Measurements from ENCODE around the gene ADIPOQ. TPM values are rescaled to one million over a fixed set of nuclear protein-coding genes. Genes with fewer than 3 reads are reported as not detected.

The ADIPOQ gene
- total RNA-seq, 2 experiments from 2014 or later = not detected

DNA sequence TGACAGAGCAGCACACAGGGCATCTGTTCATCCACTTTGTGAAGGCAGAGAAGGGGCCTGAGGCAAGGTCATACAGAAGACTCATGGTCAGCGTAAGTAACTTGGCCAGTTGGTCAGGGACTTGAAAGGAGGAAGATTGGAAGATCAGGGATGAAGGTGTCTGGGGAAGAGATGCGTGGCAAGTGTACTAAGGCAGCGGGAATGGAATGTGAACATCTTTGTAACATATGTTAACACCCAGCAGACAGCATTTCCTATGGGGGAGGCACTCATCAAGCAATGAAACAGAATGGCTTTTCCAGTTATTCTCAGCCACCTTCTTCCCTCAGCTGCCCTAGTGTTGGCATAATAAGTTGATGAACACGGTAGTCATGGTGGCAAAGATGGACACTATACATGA is 28.4 kb upstream of the ADIPOQ start:
- no peaks in the 10 kb centered on the region for H3K4me1 Mint-ChIP-seq (ENCODE audit: low read depth)
- Histone ChIP-seq H3K4me1 (ENCODE audit: insufficient read depth, low read length) (no peaks in the 10 kb centered on the region), H3K36me3 (ENCODE audit: insufficient read depth, low read length) (no peaks in the 10 kb centered on the region), H3K27ac (ENCODE audit: low read depth in 1 of 2, low read length in 2 of 2) (no peak overlapping the region), H3K9me3 (ENCODE audit: control insufficient read depth in 1 of 2, insufficient read depth in 1 of 2, low read length in 2 of 2) (no peaks in the 10 kb centered on the region), H3K27me3 (ENCODE audit: control insufficient read depth in 1 of 2, insufficient read depth in 2 of 2, low read length in 2 of 2) (no peaks in the 10 kb centered on the region), H3K4me3 (ENCODE audit: low read length) (no peak overlapping the region)
- no peak for ATAC-seq (ENCODE audit: poor library complexity)
- ChIA-PET POLR2A (interaction anchor here (0.7 kb wide), 1 partner anchor 31 kb away, joined by 3 read pairs; the partner anchor contains the start of gene EIF4A2), CTCF (no interaction called here)
- no peak for DNase-seq
- no peak overlapping the region for H3K4me3 Mint-ChIP-seq
- TF ChIP-seq, protein P1, sequence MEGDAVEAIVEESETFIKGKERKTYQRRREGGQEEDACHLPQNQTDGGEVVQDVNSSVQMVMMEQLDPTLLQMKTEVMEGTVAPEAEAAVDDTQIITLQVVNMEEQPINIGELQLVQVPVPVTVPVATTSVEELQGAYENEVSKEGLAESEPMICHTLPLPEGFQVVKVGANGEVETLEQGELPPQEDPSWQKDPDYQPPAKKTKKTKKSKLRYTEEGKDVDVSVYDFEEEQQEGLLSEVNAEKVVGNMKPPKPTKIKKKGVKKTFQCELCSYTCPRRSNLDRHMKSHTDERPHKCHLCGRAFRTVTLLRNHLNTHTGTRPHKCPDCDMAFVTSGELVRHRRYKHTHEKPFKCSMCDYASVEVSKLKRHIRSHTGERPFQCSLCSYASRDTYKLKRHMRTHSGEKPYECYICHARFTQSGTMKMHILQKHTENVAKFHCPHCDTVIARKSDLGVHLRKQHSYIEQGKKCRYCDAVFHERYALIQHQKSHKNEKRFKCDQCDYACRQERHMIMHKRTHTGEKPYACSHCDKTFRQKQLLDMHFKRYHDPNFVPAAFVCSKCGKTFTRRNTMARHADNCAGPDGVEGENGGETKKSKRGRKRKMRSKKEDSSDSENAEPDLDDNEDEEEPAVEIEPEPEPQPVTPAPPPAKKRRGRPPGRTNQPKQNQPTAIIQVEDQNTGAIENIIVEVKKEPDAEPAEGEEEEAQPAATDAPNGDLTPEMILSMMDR (IDR thresholded peaks at IDR 0.05) = no peak
- H3K27ac Mint-ChIP-seq = no peak overlapping the region
- intact Hi-C loops (cut with DNase I, micrococcal nuclease) = loop anchor here in 1 of 2 experiments (5.0 kb wide), 1 partner anchor 552 kb away; no protein-coding TSS in a partner anchor
- H3K9me3 Mint-ChIP-seq = no peaks in the 10 kb centered on the region
- no peaks in the 10 kb centered on the region for H3K36me3 Mint-ChIP-seq (ENCODE audit: low read depth)
- peaks cover 9% of the 10 kb centered on the region for H3K27me3 Mint-ChIP-seq

DNA sequence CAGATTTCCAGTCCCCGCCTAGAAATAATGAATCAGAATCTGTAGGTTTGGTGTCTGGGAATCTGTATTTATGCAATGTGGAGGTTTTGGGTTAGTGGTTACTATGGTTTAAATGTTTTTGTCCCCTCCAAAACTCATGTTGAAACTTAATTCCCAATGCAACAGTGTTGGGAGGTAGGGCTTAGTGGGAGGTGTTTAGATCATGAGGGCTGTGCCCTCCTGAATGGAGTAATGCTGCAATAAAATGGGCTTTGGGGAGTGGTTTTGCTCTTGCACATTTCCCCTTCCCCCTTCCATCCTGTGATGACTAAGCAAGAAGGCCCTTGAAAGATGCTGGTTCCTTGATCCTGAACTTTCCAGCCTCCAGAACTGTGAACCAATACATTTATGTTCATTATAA is 27.1 kb upstream of the ADIPOQ start:
- intact Hi-C loops (cut with DNase I, micrococcal nuclease) = no loop called here
- H3K4me3 Mint-ChIP-seq = no peak overlapping the region
- Histone ChIP-seq H3K4me3 (ENCODE audit: low read length) (no peak overlapping the region), H3K27ac (ENCODE audit: low read depth in 1 of 2, low read length in 2 of 2) (no peak overlapping the region), H3K27me3 (ENCODE audit: control insufficient read depth in 1 of 2, insufficient read depth in 2 of 2, low read length in 2 of 2) (no peaks in the 10 kb centered on the region), H3K9me3 (ENCODE audit: control insufficient read depth in 1 of 2, insufficient read depth in 1 of 2, low read length in 2 of 2) (no peaks in the 10 kb centered on the region), H3K36me3 (ENCODE audit: insufficient read depth, low read length) (no peaks in the 10 kb centered on the region), H3K4me1 (ENCODE audit: insufficient read depth, low read length) (no peaks in the 10 kb centered on the region)
- no peaks in the 10 kb centered on the region for H3K9me3 Mint-ChIP-seq
- H3K27me3 Mint-ChIP-seq = peaks cover 9% of the 10 kb centered on the region
- ChIA-PET POLR2A (no interaction called here), CTCF (no interaction called here)
- no peaks in the 10 kb centered on the region for H3K36me3 Mint-ChIP-seq (ENCODE audit: low read depth)
- DNase-seq = no peak
- no peaks in the 10 kb centered on the region for H3K4me1 Mint-ChIP-seq (ENCODE audit: low read depth)
- TF ChIP-seq, protein P1 (IDR thresholded peaks at IDR 0.05) = no peak
- H3K27ac Mint-ChIP-seq = no peak overlapping the region
- ATAC-seq (ENCODE audit: poor library complexity) = no peak

DNA sequence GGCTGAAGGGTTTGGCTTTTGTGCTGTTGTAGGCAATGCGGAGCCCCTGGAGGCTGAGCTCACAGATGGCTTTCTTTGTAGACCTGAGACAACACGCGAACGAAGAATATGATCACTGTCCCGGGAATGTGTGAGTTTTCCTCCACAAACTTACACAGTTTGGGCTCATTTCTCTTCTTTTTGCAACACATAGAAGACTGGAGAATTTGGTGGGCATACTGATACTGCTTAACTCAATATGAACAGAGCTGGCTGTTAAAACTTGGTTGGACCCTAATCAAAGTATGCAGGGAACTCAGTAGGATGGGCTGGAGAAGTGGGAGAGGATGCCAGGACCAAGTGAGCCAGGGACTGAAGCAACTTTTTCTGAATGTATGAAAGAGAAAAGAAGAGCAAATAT is 24.0 kb upstream of the ADIPOQ start:
- DNase-seq (no peak), ATAC-seq (ENCODE audit: poor library complexity) (no peak)
- no peak overlapping the region for H3K27ac Mint-ChIP-seq
- H3K9me3 ChIP-seq (ENCODE audit: control insufficient read depth in 1 of 2, insufficient read depth in 1 of 2, low read length in 2 of 2) = no peaks in the 10 kb centered on the region
- H3K4me1 Mint-ChIP-seq (ENCODE audit: low read depth) = no peaks in the 10 kb centered on the region
- intact Hi-C loops (cut with DNase I, micrococcal nuclease) = no loop called here
- H3K36me3 Mint-ChIP-seq (ENCODE audit: low read depth) = no peaks in the 10 kb centered on the region
- H3K4me3 ChIP-seq (ENCODE audit: low read length) = no peak overlapping the region
- CTCF ChIA-PET = interaction anchor here (2.0 kb wide), 1 partner anchor 201 kb away, joined by 5 read pairs; no protein-coding TSS in a partner anchor
- H3K4me1 ChIP-seq (ENCODE audit: insufficient read depth, low read length) = no peaks in the 10 kb centered on the region
- H3K27ac ChIP-seq (ENCODE audit: low read depth in 1 of 2, low read length in 2 of 2) = no peak overlapping the region
- no peaks in the 10 kb centered on the region for H3K27me3 Mint-ChIP-seq
- H3K36me3 ChIP-seq (ENCODE audit: insufficient read depth, low read length) = no peaks in the 10 kb centered on the region
- TF ChIP-seq, protein P1 (IDR thresholded peaks at IDR 0.05) = no peak
- no peaks in the 10 kb centered on the region for H3K9me3 Mint-ChIP-seq
- H3K4me3 Mint-ChIP-seq = no peak overlapping the region
- H3K27me3 ChIP-seq (ENCODE audit: control insufficient read depth in 1 of 2, insufficient read depth in 2 of 2, low read length in 2 of 2) = no peaks in the 10 kb centered on the region
- POLR2A ChIA-PET = interaction anchor here (1.3 kb wide), 1 partner anchor 35 kb away, joined by 4 read pairs; the partner anchor contains the start of gene EIF4A2

Measured in CD4-positive, alpha-beta T cell (primary cell).